Duodenal mucosa (tissue), 2 donors: Measurements from ENCODE around the gene MFF.

Experiments
- H3K27ac ChIP-seq: one replicate; pipeline ENCODE4 v1.7.0; 2013; ENCODE audit warnings: low read depth, low read length
- H3K27me3 ChIP-seq, 2 donors: one replicate each; pipeline ENCODE4 v1.7.0; 2013; ENCODE audit warnings: low read length in 2 of 2, control low read depth in 1 of 2; ENCODE audit not compliant: insufficient read depth in 2 of 2, control insufficient read depth in 1 of 2
- H3K36me3 ChIP-seq, 2 donors: one replicate each; pipeline ENCODE4 v1.7.0; 2013; ENCODE audit warnings: low read length in 2 of 2, control low read depth in 1 of 2; ENCODE audit not compliant: insufficient read depth in 2 of 2, control insufficient read depth in 1 of 2
- H3K4me1 ChIP-seq, 2 donors: one replicate each; pipeline ENCODE4 v1.7.0; 2013; ENCODE audit warnings: low read length in 2 of 2, control low read depth in 1 of 2; ENCODE audit not compliant: insufficient read depth in 2 of 2, control insufficient read depth in 1 of 2
- H3K4me3 ChIP-seq, 2 donors: one replicate each; pipeline ENCODE4 v1.7.0; 2013; ENCODE audit warnings: low read length in 2 of 2, low read depth in 1 of 2
- H3K9ac ChIP-seq, 2 donors: one replicate each; pipeline ENCODE4 v1.7.0; 2013; ENCODE audit warnings: low read length in 2 of 2, low read depth in 1 of 2
- H3K9me3 ChIP-seq, 2 donors: one replicate each; pipeline ENCODE4 v1.7.0; 2013; ENCODE audit warnings: low read length in 2 of 2, control low read depth in 1 of 2; ENCODE audit not compliant: control insufficient read depth in 1 of 2

MFF gene

GRCh38 chr2:227310756-227311110 is 14.3 kb upstream of the MFF start:
- no peak overlapping the region for H3K9ac ChIP-seq

DNA sequence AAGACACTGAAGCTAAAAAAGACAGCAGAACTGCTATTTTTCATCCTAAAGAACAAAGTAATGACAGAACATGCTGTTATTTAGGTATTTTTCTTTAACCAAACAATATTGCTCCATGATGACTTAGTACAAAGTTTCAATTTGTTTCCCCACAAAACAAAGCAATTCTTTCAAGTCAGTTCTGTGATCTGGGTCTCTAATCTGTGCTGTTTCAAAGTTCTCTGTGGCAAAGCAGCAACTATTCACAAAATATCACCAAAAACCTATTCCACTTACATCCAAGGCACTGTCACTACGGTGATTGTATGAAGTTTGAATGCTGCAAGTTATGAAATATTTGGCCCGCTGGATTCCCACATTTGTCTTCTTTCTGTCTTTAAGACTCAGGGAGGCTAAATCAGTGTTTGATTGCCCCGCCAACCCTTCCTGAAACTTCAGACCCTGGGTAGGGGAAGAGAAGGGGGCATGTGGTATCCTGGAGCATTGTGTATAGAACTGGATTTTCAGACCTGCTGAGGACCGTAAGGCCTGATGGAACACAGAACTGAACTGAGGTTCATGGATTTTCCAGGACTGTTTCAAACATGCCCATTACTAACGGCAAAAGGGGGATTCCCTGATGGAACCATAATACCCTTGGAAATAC is 13.1 kb upstream of the MFF start:
- Histone ChIP-seq H3K9ac (no peak overlapping the region), H3K36me3 (no peaks in the 10 kb centered on the region)

More at GRCh38 chr2:227310756-227311110, 14.3 kb upstream of the MFF start:
- H3K27ac ChIP-seq = no peak overlapping the region
- no peaks in the 10 kb centered on the region for H3K27me3 ChIP-seq
- no peaks in the 10 kb centered on the region for H3K36me3 ChIP-seq
- no peak overlapping the region for H3K4me3 ChIP-seq
- no peaks in the 10 kb centered on the region for H3K4me1 ChIP-seq
- no peaks in the 10 kb centered on the region for H3K9me3 ChIP-seq

GRCh38 chr2:227312579-227312978 is 12.5 kb upstream of the MFF start:
- no peak overlapping the region for H3K9ac ChIP-seq
- no peaks in the 10 kb centered on the region for H3K27me3 ChIP-seq
- H3K4me1 ChIP-seq = no peaks in the 10 kb centered on the region
- no peak overlapping the region for H3K4me3 ChIP-seq
- no peaks in the 10 kb centered on the region for H3K36me3 ChIP-seq
- H3K27ac ChIP-seq = no peak overlapping the region
- H3K9me3 ChIP-seq = no peaks in the 10 kb centered on the region

More for the DNA sequence above, 13.1 kb upstream of the MFF start:
- Histone ChIP-seq H3K9me3 (no peaks in the 10 kb centered on the region), H3K4me1 (no peaks in the 10 kb centered on the region), H3K27me3 (no peaks in the 10 kb centered on the region), H3K27ac (no peak overlapping the region), H3K4me3 (no peak overlapping the region)

- H3K9me3 ChIP-seq = no peaks in the 10 kb centered on the region
- H3K4me3 ChIP-seq = no peak overlapping the region
- H3K27ac ChIP-seq = no peak overlapping the region
- no peak overlapping the region for H3K9ac ChIP-seq
- no peaks in the 10 kb centered on the region for H3K4me1 ChIP-seq
- no peaks in the 10 kb centered on the region for H3K27me3 ChIP-seq
- no peaks in the 10 kb centered on the region for H3K36me3 ChIP-seq
These were observed 11.7 kb upstream of the MFF start for GRCh38 chr2:227313310-227313709.

DNA sequence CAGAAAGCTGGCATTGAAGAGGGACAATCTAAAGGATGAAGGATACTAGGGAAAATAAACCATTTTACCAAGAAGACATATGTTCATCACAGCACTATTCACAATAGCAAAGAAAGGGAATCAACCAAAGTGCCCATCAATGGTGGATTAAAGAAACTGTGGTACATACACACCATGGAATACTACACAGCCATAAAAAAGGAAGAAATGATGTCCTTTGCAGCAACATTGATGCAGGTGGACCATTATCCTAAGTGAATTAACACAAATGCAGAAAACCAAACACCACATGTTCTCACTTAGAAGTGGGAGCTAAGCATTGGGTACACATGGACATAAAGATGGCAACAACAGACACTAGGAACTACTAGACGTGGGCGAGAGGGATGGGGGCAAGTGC is 7.2 kb upstream of the MFF start:
- H3K27me3 ChIP-seq = no peaks in the 10 kb centered on the region
- no peaks in the 10 kb centered on the region for H3K36me3 ChIP-seq
- H3K4me3 ChIP-seq = no peak overlapping the region
- no peaks in the 10 kb centered on the region for H3K4me1 ChIP-seq
- H3K9ac ChIP-seq = no peak overlapping the region
- no peaks in the 10 kb centered on the region for H3K9me3 ChIP-seq
- no peak overlapping the region for H3K27ac ChIP-seq

DNA sequence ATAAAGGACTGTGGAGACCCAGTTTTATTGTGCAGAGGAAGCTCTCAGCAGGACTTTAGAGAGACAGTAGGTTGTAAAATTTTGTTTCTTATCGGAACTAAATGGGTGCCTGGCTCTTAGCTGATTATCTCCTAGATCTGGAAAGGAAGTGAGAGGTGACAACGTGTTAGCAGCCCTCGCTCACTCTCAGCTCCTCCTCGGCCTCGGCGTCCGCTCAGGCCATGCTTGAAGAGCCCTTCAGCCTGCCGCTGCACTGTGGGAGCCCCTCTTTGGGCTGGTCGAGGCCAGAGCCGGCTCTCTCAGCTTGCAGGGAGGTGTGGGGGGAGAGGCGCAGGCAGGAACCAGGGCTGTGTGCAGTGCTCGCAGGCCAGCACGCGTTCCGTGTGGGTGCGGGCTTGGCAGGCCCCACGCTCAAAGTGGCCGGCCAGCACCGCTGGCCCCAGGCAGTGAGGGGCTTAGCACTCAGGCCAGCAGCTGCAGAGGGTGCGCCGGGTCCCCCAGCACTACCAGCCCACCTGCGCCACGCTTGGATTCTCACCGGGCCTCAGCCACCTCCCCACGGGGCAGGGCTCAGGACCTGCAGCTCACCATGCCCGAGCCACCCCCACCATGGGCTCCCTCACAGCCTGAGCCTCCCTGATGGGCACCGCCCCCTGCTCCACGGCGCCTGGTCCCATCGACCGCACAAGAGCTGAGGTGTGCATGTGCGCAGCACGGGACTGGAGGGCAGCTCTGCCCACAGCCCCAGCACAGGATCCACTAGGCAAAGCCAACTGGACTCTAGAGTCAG is 4.6 kb upstream of the MFF start:
- H3K9ac ChIP-seq = no peak overlapping the region
- H3K4me1 ChIP-seq = peaks cover 5 to 6% of the 10 kb centered on the region in 2 donors
- H3K27ac ChIP-seq = no peak overlapping the region
- H3K9me3 ChIP-seq = no peaks in the 10 kb centered on the region
- no peaks in the 10 kb centered on the region for H3K27me3 ChIP-seq
- H3K4me3 ChIP-seq = no peak overlapping the region
- no peaks in the 10 kb centered on the region for H3K36me3 ChIP-seq

DNA sequence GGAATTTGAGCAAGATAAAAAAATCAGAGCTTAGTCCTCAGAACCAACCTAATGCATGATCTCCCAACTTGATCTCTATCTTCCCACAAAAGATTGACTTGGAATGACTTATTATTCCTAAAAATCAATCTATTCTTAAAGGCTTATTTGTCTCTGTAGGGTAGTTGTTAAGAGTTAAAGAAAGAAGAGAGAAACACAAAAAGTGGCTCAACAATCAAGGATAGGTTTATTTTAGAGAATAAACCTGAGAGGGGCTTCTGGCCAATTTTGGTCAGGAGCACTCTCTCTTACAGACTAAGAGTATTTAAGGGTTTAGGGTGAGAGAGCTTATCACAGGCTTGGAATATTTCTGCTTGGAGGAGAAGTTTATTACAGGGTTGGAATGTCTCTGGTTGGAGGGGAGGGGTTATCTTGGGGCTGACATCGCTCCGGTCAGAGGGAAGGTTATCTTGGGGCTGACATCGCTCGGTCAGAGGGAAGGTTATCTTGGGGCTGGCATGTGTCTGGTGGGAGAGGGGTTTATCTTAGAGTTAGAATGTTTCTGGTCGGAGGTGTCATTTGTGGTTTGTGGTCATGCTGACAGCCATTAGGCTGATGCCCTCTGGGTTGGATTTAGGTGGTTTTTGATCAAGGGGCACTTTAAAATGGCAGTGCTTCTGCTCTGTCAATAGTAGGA is 2.4 kb upstream of the MFF start:
- H3K4me3 ChIP-seq = no peak overlapping the region
- no peaks in the 10 kb centered on the region for H3K9me3 ChIP-seq
- no peaks in the 10 kb centered on the region for H3K27me3 ChIP-seq
- no peak overlapping the region for H3K27ac ChIP-seq
- no peak overlapping the region for H3K9ac ChIP-seq
- no peaks in the 10 kb centered on the region for H3K36me3 ChIP-seq
- peaks cover 23% of the 10 kb centered on the region in 2 donors for H3K4me1 ChIP-seq

- Histone ChIP-seq H3K4me1 (peaks cover 24 to 25% of the 10 kb centered on the region in 2 donors), H3K27me3 (no peaks in the 10 kb centered on the region), H3K9me3 (no peaks in the 10 kb centered on the region), H3K4me3 (no peak overlapping the region), H3K36me3 (peaks cover 0 to 3% of the 10 kb centered on the region in 2 donors), H3K9ac (no peak overlapping the region), H3K27ac (no peak overlapping the region)
These were observed 1.2 kb upstream of the MFF start for GRCh38 chr2:227323818-227324217.

DNA sequence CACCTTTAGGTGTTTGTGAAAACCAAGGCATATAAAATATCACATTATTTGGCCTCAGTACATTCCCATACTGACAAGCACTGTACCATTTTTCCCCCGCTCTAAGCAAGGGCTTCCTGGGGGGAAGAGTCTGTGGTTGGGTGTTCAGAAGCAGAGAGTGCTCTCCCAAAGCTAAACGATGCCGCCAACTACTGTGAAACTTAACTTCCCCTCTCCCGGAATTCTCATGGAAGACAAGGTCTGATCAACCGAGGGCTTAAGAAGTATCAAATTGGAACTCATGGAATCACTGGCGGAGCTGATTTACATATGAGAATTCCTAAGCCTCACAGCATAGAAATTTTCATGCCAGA is 433 bp upstream of the MFF start:
- Histone ChIP-seq H3K27me3 (no peaks in the 10 kb centered on the region), H3K9ac (peak overlapping the region; percentile 49 to 54), H3K9me3 (no peaks in the 10 kb centered on the region), H3K4me1 (peaks cover 24 to 25% of the 10 kb centered on the region in 2 donors), H3K36me3 (peaks cover 0 to 4% of the 10 kb centered on the region in 2 donors), H3K27ac (no peak overlapping the region), H3K4me3 (peak overlapping the region; percentile 91 to 92)

GRCh38 chr2:227325839-227326195 is 766 bp downstream of the MFF start:
- H3K4me1 ChIP-seq = peaks cover 24 to 25% of the 10 kb centered on the region in 2 donors
- peak overlapping the region; percentile 46 for H3K27ac ChIP-seq
- H3K9ac ChIP-seq = peak overlapping the region; percentile 86 to 90
- no peaks in the 10 kb centered on the region for H3K27me3 ChIP-seq
- peaks cover 5 to 9% of the 10 kb centered on the region in 2 donors for H3K36me3 ChIP-seq
- peak overlapping the region; percentile 91 to 92 for H3K4me3 ChIP-seq
- no peaks in the 10 kb centered on the region for H3K9me3 ChIP-seq
